GM04504 (cell line): ENCODE measurements around the gene CDC42BPG.
A peak's percentile ranks its signal among the peaks of the same experiment; 100 is the strongest.
"Not testable (repeated sequence)": the region's sequence is repeated elsewhere in the genome, so short reads cannot be mapped to it uniquely, and the experiment has no call there.

Source experiments
- DNase-seq: peaks from one replicate; pipeline ENCODE4 v3.0.0-alpha.2; 2012; ENCODE audit warnings: low read depth

CDC42BPG gene

DNA sequence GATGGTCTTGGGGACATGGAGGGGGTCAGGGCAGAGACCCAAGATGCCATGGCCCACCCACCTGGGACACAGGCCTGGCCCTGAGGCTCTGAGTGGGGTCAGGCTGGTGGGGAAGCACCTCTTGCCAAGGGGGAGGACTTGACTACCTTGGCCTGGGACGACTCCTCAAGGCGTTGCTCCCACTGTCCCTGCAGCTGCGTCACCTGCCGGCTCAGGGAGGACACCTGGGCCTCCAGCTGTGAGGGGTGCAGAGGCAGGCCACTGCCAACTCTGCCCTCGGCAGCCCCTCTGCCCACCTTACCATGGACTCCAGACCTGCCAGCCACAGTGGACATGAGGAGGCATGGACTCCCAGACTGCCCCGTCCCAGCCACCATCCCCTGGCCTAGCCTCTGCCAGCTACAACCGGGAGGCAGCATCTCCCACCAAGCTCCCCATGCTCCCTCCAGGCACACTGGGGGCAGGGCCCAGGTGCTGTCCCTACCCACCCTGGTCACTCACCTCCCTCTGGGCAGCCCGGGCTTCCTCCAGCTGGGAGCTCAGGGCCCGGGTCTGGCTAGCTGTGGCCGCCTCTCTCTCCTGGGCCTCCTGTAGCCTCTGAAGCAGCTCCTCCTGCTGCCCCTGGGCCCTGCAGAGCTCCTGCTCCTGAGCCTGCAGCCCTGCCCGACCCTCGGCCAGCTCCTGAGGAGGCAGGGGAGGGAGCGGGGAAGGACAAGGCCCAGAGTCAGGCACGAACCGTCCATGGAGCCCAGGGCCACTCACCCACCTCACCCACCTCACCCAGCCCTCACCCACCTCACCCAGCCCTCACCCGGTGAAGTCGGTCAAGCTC, 8.6 kb downstream of the CDC42BPG start:
- DNase-seq, result no peak

DNA sequence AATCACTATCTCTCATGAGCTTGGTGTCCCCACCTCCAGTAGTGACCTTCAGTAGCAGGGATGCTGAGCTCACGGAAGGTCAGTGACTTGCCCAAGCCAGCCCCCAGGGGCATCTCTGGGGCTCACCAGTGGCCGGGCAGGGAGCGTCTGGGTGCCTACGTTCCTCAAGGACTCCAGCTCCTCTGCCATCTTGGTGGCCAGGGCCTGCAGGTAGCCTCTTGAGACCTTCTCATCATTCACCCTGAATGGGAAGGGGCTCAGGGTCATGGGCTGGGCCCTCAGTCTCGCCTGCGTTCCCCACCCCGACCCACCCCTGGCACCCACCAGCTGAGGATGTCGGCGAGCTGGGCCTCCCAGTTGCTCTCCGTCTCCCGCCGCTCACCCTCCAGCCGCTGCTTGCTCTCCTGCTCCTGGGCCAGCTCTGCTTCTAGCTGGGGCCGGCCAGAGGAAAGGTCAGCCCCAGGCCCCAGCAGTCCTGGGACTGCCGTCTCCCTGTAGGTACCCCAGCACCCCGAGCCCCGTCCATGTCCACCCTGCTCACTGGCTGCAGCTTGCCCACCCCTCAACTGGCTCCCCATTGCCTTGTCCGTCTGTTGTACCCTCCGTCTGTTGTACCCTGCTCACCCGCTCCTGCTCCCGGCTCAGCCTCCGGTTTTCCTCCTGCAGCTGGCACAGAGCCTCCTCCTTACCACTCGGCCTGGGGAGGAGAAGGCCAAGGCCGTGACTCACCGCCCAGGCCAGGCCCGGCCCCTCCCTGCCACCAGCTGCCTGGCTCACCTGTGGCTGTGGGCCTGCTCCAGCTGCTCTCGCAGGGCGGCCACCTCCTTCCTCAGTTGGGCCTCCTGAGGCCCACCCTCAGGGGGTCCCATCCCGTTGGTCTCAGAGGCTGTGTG, 9.5 kb downstream of the CDC42BPG start:
- no peak for DNase-seq

- DNase-seq, result no peak
Measured at GRCh38 chr11:64834031-64834722, 10.3 kb downstream of the CDC42BPG start.

DNA sequence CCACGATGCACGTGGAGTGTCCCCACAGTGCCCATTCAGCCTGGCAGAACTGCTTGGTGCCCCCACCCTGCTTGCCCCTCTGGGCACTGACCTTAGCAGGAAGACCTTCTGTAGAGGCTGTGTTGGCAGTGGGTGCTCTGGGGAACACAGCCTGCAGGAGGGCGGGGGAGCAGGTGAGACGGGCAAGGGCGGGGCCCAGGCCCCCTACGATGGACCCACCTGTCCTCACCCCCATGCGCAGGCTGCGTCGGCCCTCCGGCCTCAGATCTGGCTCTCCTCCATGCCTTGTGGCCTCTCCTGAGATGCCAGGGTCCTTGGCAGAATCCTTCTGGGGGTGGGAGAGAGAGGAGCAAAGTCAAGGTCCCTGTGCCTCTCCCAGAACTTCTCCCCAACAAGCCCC, 10.9 kb downstream of the CDC42BPG start:
- DNase-seq, result no peak

DNA sequence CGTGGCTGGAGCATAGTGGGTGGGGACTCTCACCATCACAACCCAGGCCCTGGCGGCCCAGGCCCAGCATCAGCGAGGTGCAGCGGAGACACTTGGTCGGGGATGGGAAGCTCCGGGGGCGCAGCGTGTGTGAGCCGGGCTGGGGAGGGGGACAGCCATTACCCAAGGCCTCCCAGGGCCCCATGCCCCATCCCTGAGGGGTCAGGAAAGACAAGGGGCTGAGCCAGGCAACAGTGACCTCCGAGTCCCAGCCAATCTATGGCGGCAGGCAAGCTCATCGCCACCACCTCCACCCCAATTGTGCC, 11.3 kb downstream of the CDC42BPG start:
- no peak for DNase-seq

GRCh38 chr11:64832467-64833197, 11.8 kb downstream of the CDC42BPG start:
- DNase-seq, result no peak

GRCh38 chr11:64831411-64831891, 13.0 kb downstream of the CDC42BPG start:
- DNase-seq, result no peak

GRCh38 chr11:64829536-64830251, 14.8 kb downstream of the CDC42BPG start:
- DNase-seq, result no peak

- DNase-seq, result no peak
Measured at GRCh38 chr11:64827451-64827839, 17.0 kb downstream of the CDC42BPG start.

GRCh38 chr11:64826578-64827450, 17.6 kb downstream of the CDC42BPG start:
- no peak for DNase-seq

- DNase-seq, result no peak
Measured at GRCh38 chr11:64826062-64826461, 18.4 kb downstream of the CDC42BPG start.

- DNase-seq, result no peak
Measured at GRCh38 chr11:64823568-64824119, 20.8 kb downstream of the CDC42BPG start.

GRCh38 chr11:64817476-64817875, 27.0 kb downstream of the CDC42BPG start:
- DNase-seq, result no peak

- DNase-seq, result not testable (repeated sequence)
Measured at GRCh38 chr11:64815433-64815832, 29.0 kb downstream of the CDC42BPG start.

DNA sequence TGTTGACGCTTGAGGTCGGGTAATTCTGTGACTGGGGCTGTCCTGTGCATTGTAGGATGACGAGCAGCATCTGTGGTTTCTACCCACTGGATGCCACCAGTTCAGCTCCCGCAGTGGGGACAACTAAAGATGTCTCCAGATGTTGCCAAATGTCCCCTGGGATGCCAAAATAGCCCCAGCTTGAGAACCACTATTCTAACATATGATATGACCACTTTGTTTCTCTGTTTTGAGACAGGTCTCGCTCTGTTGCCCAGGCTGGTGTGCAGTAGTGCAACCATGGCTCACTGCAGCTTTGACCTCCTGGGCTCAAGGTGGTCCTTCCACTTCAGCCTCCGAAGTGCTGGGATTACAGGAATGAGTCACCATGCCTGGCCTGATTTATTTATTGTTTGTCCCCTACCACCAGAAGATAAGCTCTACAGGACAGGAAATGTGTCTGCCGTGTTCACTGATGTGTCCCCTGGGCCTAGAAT, 29.7 kb downstream of the CDC42BPG start:
- no peak for DNase-seq

DNA sequence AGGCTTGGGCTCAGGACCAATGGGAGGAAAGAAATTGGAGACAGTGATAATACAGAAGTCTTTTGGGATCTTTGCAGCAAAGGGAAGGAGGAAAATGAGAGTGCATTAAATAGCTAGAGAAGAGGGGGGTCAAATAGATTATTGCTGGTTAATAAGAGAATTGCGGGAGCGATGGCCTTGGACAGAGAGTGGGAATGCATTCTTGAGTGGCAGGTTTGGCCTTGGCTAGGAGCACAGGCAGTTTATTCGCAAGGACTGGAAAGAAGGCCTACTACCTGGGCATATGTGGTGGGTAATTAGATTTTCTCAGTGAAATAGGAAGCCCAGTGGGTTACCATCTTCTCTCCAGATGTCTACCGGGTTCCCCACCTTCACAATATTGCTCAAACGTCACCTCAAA, 30.6 kb downstream of the CDC42BPG start:
- DNase-seq, result no peak

GRCh38 chr11:64810891-64811272, 33.6 kb downstream of the CDC42BPG start:
- no peak for DNase-seq

DNA sequence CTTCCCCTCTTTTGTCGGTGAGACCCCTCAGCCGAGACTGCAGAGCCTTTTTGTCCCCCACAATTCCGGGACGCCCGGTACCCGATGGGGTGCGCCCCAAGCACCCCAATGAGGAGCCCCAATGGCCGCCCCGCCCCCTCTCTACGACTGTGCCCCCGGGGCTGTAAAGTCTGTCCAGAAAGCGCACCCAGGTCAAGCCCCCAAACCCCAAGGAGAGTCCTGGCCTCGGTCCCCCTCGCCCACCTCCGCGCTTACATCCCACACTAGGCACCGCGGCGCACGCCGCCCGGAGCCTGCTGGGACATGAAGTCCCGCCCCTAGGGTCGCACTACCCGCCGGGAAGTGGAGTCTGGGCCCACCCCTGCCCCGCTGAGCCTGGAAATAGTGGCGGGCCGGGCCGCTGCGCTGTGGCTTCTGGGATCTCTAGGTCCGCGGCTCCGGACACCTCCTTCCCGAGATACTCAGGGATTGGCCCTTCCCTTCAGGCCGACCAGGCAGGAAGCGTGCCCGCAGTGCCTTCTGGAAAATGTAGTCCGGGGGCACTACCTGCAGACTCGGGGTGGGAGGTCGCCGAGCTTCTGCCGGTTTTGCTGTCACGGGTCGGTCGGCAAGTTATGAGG, 34.1 kb downstream of the CDC42BPG start, which contains the start of gene MEN1:
MEN1 (minus strand) TSS at position 281 of the 620 bp plus-strand sequence. CDS start 442 bp downstream, outside the sequence.
- peak; percentile 88 for DNase-seq

DNA sequence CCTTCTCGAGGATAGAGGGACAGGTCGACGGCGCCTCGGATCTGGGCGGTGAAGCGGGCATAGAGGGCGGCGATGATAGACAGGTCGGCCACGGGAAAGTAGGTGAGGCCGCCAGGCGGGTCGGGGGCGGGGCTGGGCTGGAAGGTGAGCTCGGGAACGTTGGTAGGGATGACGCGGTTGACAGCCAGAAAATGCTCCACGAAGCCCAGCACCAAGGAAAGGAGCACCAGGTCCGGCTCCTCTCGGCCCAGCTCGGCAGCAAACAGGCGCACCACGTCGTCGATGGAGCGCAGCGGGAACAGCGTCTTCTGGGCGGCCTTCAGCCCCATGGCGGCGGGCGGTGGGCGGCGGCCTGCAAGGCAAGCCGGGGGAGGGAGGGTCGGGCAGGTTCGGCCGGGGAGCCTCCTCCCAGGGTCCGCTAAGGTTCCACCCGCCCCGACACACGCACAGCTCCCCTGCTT, 34.6 kb downstream of the CDC42BPG start:
- DNase-seq, result no peak
